Astrocyte of the spinal cord (primary cell): ENCODE results near the gene SLC1A4.
"Not testable (repeated sequence)": the region's sequence is repeated elsewhere in the genome, so short reads cannot be mapped to it uniquely, and the experiment has no call there.

Source experiments
- DNase-seq: peaks from one replicate; pipeline ENCODE4 v3.0.0; 2011; ENCODE audit warnings: low read depth, low spot score
- H3K4me3 ChIP-seq: 2 replicates; pipeline ENCODE4 v1.5.1; 2011; ENCODE audit warnings: low read depth, mild to moderate bottlenecking, low read length, moderate library complexity
- in situ Hi-C: cut with HindIII; loops from 2 replicates; pipeline ENCODE4 v1.10.0; 2017; ENCODE audit warnings: low sequenced_read_pairs
- TF ChIP-seq, protein P1 (sequence below): IDR thresholded peaks from 2 replicates; pipeline ENCODE4 v1.5.1; 2012; ENCODE audit warnings: low read depth, mild to moderate bottlenecking, low read length, inconsistent platforms

Gene SLC1A4

DNA sequence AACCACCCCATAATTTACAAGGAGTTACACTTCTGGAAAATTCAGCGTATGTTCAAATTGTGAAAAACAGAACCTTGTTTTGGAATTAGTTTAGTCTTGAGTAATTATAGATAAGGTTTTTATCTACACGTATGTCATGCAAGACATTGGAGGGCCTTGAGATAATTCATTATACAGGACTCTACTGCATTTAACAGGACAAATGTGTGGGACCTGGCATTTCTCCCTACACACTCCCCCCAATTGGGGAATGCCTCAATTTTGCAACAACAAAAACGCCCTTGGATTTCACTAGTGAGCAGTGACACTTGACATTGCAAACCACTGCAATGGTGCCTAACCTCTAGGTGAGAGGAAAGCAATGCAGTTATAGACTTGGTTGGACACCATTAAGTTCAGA is 11.4 kb downstream of the SLC1A4 start:
- TF ChIP-seq, protein P1, sequence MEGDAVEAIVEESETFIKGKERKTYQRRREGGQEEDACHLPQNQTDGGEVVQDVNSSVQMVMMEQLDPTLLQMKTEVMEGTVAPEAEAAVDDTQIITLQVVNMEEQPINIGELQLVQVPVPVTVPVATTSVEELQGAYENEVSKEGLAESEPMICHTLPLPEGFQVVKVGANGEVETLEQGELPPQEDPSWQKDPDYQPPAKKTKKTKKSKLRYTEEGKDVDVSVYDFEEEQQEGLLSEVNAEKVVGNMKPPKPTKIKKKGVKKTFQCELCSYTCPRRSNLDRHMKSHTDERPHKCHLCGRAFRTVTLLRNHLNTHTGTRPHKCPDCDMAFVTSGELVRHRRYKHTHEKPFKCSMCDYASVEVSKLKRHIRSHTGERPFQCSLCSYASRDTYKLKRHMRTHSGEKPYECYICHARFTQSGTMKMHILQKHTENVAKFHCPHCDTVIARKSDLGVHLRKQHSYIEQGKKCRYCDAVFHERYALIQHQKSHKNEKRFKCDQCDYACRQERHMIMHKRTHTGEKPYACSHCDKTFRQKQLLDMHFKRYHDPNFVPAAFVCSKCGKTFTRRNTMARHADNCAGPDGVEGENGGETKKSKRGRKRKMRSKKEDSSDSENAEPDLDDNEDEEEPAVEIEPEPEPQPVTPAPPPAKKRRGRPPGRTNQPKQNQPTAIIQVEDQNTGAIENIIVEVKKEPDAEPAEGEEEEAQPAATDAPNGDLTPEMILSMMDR, result no peak
- H3K4me3 ChIP-seq, result no peak overlapping the region
- DNase-seq, result no peak
- in situ Hi-C loops, result no loop called here

DNA sequence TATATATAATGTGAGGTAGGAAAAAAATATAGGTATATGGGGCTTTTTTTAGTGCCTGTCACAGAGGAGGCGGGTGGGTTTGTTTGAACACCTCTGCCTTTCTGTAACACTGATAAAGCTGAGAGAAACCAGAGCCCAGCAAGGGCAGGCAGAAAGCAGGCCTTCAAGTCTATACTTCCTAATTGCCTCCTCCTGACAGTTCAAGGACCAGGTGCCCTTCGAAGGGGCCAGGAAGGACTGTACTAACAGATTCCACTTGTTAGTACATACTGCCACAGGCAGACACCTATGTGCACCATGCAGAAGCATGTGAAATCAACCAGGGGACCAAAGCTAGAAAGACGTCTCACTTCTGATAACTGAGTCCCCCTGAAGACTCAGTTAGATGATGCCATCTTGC is 13.8 kb downstream of the SLC1A4 start:
- TF ChIP-seq, protein P1, result no peak
- no peak for DNase-seq
- no peak overlapping the region for H3K4me3 ChIP-seq
- in situ Hi-C loops, result no loop called here

DNA sequence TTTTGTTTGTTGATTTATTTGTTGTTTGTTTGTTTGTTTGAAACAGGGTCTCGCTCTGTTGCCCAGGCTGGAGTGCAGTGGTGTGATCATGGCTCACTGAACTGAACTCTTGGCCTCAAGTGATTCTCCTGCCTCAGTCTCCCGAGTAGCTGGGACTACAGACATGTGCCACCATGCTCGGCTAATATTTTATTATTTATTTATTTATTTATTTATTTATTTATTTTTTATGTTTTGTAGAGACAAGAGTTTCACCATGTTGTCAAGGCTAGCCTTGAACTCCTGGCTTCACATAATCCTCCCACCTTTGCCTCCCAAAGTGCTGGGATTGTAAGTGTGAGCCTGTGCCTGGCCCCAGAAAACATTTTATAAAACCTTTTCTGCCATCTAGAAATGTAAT is 15.0 kb downstream of the SLC1A4 start:
- not testable (repeated sequence) for H3K4me3 ChIP-seq, DNase-seq

DNA sequence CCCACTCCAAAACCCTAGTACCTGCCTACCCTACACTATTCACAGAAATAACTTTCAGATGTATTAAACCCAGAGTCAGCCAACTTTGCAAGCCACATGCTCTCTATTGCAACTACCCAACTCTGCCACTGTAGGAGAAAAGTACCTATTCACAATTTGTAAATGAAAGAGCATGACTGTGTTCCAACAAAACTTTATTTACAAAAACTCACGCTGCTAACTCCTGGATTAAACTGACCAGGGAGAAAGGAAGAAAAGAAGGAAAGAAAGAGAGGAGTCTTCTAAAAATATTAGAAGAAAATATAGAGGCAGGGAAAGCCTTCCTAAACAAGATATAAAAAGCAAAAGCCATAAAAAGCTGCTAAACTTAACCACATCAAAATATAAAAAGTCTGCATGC is 24.6 kb downstream of the SLC1A4 start:
- H3K4me3 ChIP-seq, result no peak overlapping the region
- no peak for DNase-seq
- in situ Hi-C loops, result no loop called here
- TF ChIP-seq, protein P1, result no peak

More for the DNA sequence above, 15.0 kb downstream of the SLC1A4 start:
- in situ Hi-C loops, result not testable (repeated sequence)

DNA sequence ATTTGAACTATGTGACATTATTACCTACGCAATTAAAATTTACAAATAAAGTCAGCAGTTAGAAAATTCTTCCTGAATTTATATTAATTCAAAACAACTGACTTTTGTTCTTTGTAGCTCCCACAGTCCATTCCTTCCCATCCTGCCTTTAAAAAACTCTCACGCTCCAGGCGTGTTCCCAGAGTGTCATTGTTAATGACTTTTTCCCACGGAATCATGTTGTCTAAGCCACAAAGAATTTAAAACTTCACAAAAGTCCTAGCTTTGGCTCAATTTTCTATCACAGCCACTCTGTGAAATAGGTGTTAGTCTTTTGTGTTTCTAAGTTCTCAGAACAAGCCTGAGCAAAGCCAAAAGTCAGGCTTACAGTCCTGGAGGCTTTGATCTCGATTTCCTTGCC is 26.5 kb downstream of the SLC1A4 start:
- in situ Hi-C loops, result no loop called here
- H3K4me3 ChIP-seq, result no peak overlapping the region
- peak; percentile 34 for DNase-seq
- TF ChIP-seq, protein P1, result no peak

DNA sequence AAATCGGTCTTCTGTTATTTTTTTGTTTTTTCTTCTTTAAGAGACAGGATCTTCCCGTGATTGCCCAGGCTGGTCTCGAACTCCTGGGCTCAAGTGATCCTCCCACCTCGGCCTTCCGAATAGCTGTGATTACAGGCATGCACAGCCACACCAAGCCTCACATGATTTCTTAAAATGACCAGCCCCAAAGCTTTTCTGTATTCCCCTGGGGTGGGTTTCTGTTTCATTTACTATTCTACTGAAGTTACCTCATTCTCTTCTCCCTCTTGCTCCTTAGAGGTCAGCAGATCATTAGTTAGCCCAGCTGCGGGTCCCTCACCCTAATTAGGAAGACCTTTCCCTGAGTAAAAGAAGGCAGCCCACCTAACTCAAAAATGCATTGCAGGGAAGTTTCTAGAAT is 27.6 kb downstream of the SLC1A4 start:
- H3K4me3 ChIP-seq, result no peak overlapping the region
- in situ Hi-C loops, result no loop called here
- no peak for DNase-seq
- TF ChIP-seq, protein P1, result no peak

DNA sequence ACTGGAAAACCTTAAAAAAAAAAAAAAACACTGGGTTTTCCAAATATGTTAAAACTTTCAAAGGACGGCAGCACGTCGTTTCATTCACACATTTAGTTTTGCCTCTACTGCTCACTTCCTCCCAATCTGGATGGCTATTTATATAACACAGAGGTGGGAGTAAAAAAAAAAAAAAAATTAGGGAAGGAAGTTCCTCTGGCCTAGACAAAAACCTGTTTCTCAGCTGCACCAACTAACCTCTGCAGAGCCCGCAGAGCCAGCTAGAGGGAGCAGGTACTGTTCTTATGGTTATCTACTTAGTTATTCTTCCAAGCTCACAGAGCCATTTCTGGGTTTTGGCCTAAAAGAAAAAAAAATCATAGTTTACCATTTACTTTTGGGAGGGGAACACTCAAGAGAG is 28.1 kb downstream of the SLC1A4 start:
- in situ Hi-C loops, result no loop called here
- H3K4me3 ChIP-seq, result no peak overlapping the region
- TF ChIP-seq, protein P1, result peak; percentile 35
- DNase-seq, result no peak
